Endodermal cell (in vitro differentiated cells): Measurements from ENCODE around the gene PI16. TPM values are rescaled to one million over a fixed set of nuclear protein-coding genes. Genes with fewer than 3 reads are reported as not detected.

Source experiments
- DNase-seq: peaks from one replicate; pipeline ENCODE4 v3.0.0-alpha.2; 2017
- H3K27ac ChIP-seq: 2 replicates; pipeline ENCODE4 v1.5.1; 2013; ENCODE audit warnings: mild to moderate bottlenecking, low read depth, low read length, moderate library complexity
- H3K27me3 ChIP-seq: 2 replicates; pipeline ENCODE4 v1.6.1; 2013; ENCODE audit warnings: mild to moderate bottlenecking, low read length, moderate library complexity; ENCODE audit not compliant: insufficient read depth, control insufficient read depth, poor library complexity, severe bottlenecking
- H3K36me3 ChIP-seq: 2 replicates; pipeline ENCODE4 v1.7.0; 2013; ENCODE audit warnings: mild to moderate bottlenecking, low read length, moderate library complexity; ENCODE audit not compliant: control insufficient read depth, insufficient read depth
- H3K4me1 ChIP-seq: one replicate; pipeline ENCODE4 v1.7.0; 2013; ENCODE audit warnings: low read length; ENCODE audit not compliant: control insufficient read depth, insufficient read depth
- H3K4me3 ChIP-seq: 2 replicates; pipeline ENCODE4 v1.5.1; 2013; ENCODE audit warnings: mild to moderate bottlenecking, low read length, moderate library complexity
- H3K9ac ChIP-seq: 2 replicates; pipeline ENCODE4 v1.6.1; 2013; ENCODE audit warnings: mild to moderate bottlenecking, low read length, moderate library complexity; ENCODE audit not compliant: poor library complexity, severe bottlenecking; ENCODE audit errors: extremely low read depth
- H3K9me3 ChIP-seq: 2 replicates; pipeline ENCODE4 v1.6.1; 2013; ENCODE audit warnings: mild to moderate bottlenecking, low read length, moderate library complexity; ENCODE audit not compliant: control insufficient read depth
- H3K27ac Mint-ChIP-seq: 2 replicates; pipeline ENCODE4 v1.8.0; 2020; ENCODE audit warnings: mixed read lengths
- H3K27me3 Mint-ChIP-seq: 2 replicates; pipeline ENCODE4 v1.8.0; 2021; ENCODE audit warnings: mild to moderate bottlenecking, mixed read lengths; ENCODE audit not compliant: insufficient read depth
- H3K36me3 Mint-ChIP-seq: 2 replicates; pipeline ENCODE4 v1.8.0; 2020; ENCODE audit warnings: low read depth, mixed read lengths
- H3K4me1 Mint-ChIP-seq: 2 replicates; pipeline ENCODE4 v1.8.0; 2020; ENCODE audit warnings: mixed read lengths
- H3K4me3 Mint-ChIP-seq: 2 replicates; pipeline ENCODE4 v1.8.0; 2020; ENCODE audit warnings: mild to moderate bottlenecking, moderate library complexity, mixed read lengths
- H3K9me3 Mint-ChIP-seq: 2 replicates; pipeline ENCODE4 v1.8.0; 2020; ENCODE audit warnings: mild to moderate bottlenecking, mixed read lengths
- CTCF ChIP-seq: fragments of 200-600 bp; sonication (generic); conservative IDR thresholded peaks from 2 replicates; pipeline ENCODE4 v1.5.0; 2021; ENCODE audit warnings: antibody characterized with exemption, mild to moderate bottlenecking
- WGBS, 2 experiments: methylation state at CpG; one replicate each; pipeline versions ENCODE4 v1.1.5 to v1.1.7; 2013; ENCODE audit warnings: missing lambda C conversion rate in 2 of 2, mixed read lengths in 1 of 2; ENCODE audit not compliant: insufficient coverage in 1 of 2, insufficient read length in 1 of 2; 5-methylcytosine and 5-hydroxymethylcytosine counted together
- total RNA-seq, 2 donors: library from RNA; stranded (reverse); fragmentation: NEBNext Ultra II Directional in 1 of 2; extraction: Animal tissue kit (Norgen Biotek cat#: 25700) in 1 of 2; gene quantifications; 2 replicates in 1 of 2; 3 replicates in 1 of 2; pipeline ENCODE4 v1.2.1, GENCODE V29; 2021

PI16 gene
- total RNA-seq, 2 donors from 2014 or later: not detected

GRCh38 chr6:36927691-36928546, 26.6 kb upstream of the PI16 start:
- Mint-ChIP-seq H3K4me3 (no peak overlapping the region), H3K27ac (no peak overlapping the region)
- WGBS, 2 experiments: 84 to 89% methylated on average over 12 to 13 of the region's 13 CpGs

GRCh38 chr6:36928547-36928918, 26.0 kb upstream of the PI16 start:
- 75 to 87% methylated on average over 2 to 7 of the region's 7 CpGs for WGBS, 2 experiments
- Mint-ChIP-seq H3K4me3 (no peak overlapping the region), H3K36me3 (no peaks in the 10 kb centered on the region), H3K9me3 (peaks cover 1% of the 10 kb centered on the region), H3K27me3 (peaks cover 12% of the 10 kb centered on the region), H3K4me1 (peaks cover 6% of the 10 kb centered on the region), H3K27ac (no peak overlapping the region)
- DNase-seq: no peak
- Histone ChIP-seq H3K9me3 (no peaks in the 10 kb centered on the region), H3K27me3 (no peaks in the 10 kb centered on the region), H3K36me3 (no peaks in the 10 kb centered on the region), H3K4me3 (no peak overlapping the region), H3K9ac (no peak overlapping the region), H3K27ac (no peak overlapping the region), H3K4me1 (no peaks in the 10 kb centered on the region)
- no peak for TF ChIP-seq CTCF

More at GRCh38 chr6:36927691-36928546, 26.6 kb upstream of the PI16 start:
- H3K4me1 Mint-ChIP-seq: peaks cover 6% of the 10 kb centered on the region
- Histone ChIP-seq H3K27ac (no peak overlapping the region), H3K4me3 (no peak overlapping the region), H3K9ac (no peak overlapping the region), H3K4me1 (no peaks in the 10 kb centered on the region), H3K9me3 (no peaks in the 10 kb centered on the region), H3K27me3 (no peaks in the 10 kb centered on the region), H3K36me3 (no peaks in the 10 kb centered on the region)
- DNase-seq: no peak
- no peaks in the 10 kb centered on the region for H3K36me3 Mint-ChIP-seq
- H3K9me3 Mint-ChIP-seq: peaks cover 1% of the 10 kb centered on the region
- peaks cover 12% of the 10 kb centered on the region for H3K27me3 Mint-ChIP-seq
- TF ChIP-seq CTCF: no peak

GRCh38 chr6:36929152-36929551, 25.4 kb upstream of the PI16 start:
- no peaks in the 10 kb centered on the region for H3K36me3 ChIP-seq
- Mint-ChIP-seq H3K27ac (no peak overlapping the region), H3K9me3 (peaks cover 1% of the 10 kb centered on the region), H3K36me3 (no peaks in the 10 kb centered on the region), H3K4me1 (peaks cover 6% of the 10 kb centered on the region), H3K4me3 (no peak overlapping the region), H3K27me3 (peaks cover 12% of the 10 kb centered on the region)
- no peak for TF ChIP-seq CTCF
- no peak overlapping the region for H3K27ac ChIP-seq
- no peak overlapping the region for H3K9ac ChIP-seq
- H3K4me1 ChIP-seq: no peaks in the 10 kb centered on the region
- H3K9me3 ChIP-seq: no peaks in the 10 kb centered on the region
- DNase-seq: no peak
- no peak overlapping the region for H3K4me3 ChIP-seq
- H3K27me3 ChIP-seq: no peaks in the 10 kb centered on the region
- 85 to 95% methylated on average over 6 to 9 of the region's 10 CpGs for WGBS, 2 experiments
